Aorta (tissue), 5 donors: ENCODE data around the gene B4GALT2. TPM values are rescaled to one million over a fixed set of nuclear protein-coding genes. Genes with fewer than 3 reads are reported as not detected.

Source experiments
- ATAC-seq: fragments of 200-7000 bp; cut with Tn5 transposase; one replicate; pipeline ENCODE4 v1.9.1; 2022; ENCODE audit warnings: moderate library complexity; ENCODE audit not compliant: low FRiP score
- DNase-seq, 2 donors: peaks; one replicate each; pipeline ENCODE4 v3.0.0-alpha.2; 2020
- H3K27ac ChIP-seq, 2 donors: one replicate each; pipeline ENCODE4 v1.5.1; 2013; ENCODE audit warnings: low read length in 2 of 2, mild to moderate bottlenecking in 2 of 2, moderate library complexity in 2 of 2, control low read depth in 1 of 2, inconsistent platforms in 1 of 2, low read depth in 1 of 2
- H3K27me3 ChIP-seq, 2 donors: one replicate each; pipeline ENCODE4 v1.6.1; 2013; ENCODE audit warnings: control low read depth in 1 of 2, low read length in 1 of 2, mild to moderate bottlenecking in 1 of 2, moderate library complexity in 1 of 2; ENCODE audit not compliant: insufficient read depth in 2 of 2, control insufficient read depth in 1 of 2
- H3K36me3 ChIP-seq, 2 donors: one replicate each; pipeline ENCODE4 v1.6.1; 2013; ENCODE audit warnings: control low read depth in 1 of 2, low read length in 1 of 2, mild to moderate bottlenecking in 1 of 2; ENCODE audit not compliant: insufficient read depth in 2 of 2, control insufficient read depth in 1 of 2
- H3K4me1 ChIP-seq, 2 donors: one replicate each; pipeline ENCODE4 v1.6.1; 2013; ENCODE audit warnings: low read length in 2 of 2, control low read depth in 1 of 2, mild to moderate bottlenecking in 1 of 2, moderate library complexity in 1 of 2; ENCODE audit not compliant: insufficient read depth in 2 of 2, control insufficient read depth in 1 of 2
- H3K4me3 ChIP-seq, 2 donors: one replicate each; pipeline ENCODE4 v1.5.1; 2013; ENCODE audit warnings: low read length in 2 of 2, control low read depth in 1 of 2, mild to moderate bottlenecking in 1 of 2
- H3K9me3 ChIP-seq: one replicate; pipeline ENCODE4 v1.6.1; 2013; ENCODE audit warnings: mild to moderate bottlenecking, low read length; ENCODE audit not compliant: control insufficient read depth
- WGBS, 2 donors: extraction: QIAGEN DNeasy Blood & Tissue Kit; methylation state at CpG; one replicate each; pipeline ENCODE4 v1.1.7; 2013; 5-methylcytosine and 5-hydroxymethylcytosine counted together
- intact Hi-C, 2 donors: fragments of 100-400 bp; cut with DNase I; formaldehyde crosslinking; loops; one replicate each; pipeline versions ENCODE4 v1.14.2 to v1.15.0; 2022
- polyA plus RNA-seq, 2 donors: library from polyadenylated mRNA; stranded (reverse); fragments of 200-250 nt; gene quantifications; one replicate each; pipeline ENCODE4 v1.2.3, GENCODE V29; 2013
- total RNA-seq, 2 donors: library from RNA; stranded (reverse); fragmentation: NEBNext Ultra II Directional; extraction: Animal tissue kit (Norgen Biotek cat#: 25700); gene quantifications; one replicate each; pipeline ENCODE4 v1.2.1, GENCODE V29; 2021
- donor health status: healthy with polysubstance abuse.
- donor health status: Bipolar disorder and iron deficiency.
- donor health status: DM: no; HTN: no; CAD: no.
- donor health status: DM: no; HTN: no; CAD: no.
- donor health status: DM: yes; HTN: yes; CAD: no.

Gene B4GALT2
- total and polyA plus RNA-seq, 4 donors: 31.8 to 40.2 (median 33.5) TPM

DNA sequence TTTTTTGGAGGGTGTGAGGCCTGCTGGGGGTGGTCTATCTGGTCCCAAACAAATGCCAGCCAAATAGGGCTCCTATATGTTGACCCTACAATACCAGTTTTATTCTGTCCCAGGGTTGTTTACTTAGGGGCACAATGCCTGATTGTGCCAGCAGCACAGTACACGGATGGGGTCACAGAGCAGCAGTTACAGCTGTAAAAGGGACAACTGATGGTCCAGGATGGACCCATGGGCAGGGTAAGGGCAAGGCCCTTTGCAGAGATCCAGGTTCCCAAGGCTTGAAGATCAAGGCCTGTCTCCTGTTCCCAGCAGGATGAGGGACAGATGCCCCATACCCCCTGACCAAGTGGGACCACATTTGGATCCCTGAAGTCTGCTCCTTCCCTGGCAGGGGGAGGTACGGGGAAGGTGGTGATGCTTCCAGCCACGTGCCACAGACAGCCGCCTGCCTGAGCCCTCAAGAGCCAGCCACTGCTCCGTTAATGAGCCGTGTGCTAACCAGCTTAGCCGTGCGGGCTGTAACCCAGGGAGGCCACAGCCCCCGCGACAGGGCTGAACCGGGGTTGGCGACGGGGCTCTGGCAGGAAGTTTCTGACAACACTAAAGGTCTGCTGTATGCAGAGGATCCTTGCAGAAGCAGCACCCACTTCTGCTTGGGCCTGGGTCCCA, 34.1 kb downstream of the B4GALT2 start:
- H3K4me1 ChIP-seq: no peaks in the 10 kb centered on the region
- no peak for DNase-seq
- no peaks in the 10 kb centered on the region for H3K36me3 ChIP-seq
- no peak for ATAC-seq
- no peak overlapping the region for H3K4me3 ChIP-seq
- WGBS, 2 donors: 29 to 39% methylated on average over 13 of the region's 13 CpGs
- H3K27ac ChIP-seq: no peak overlapping the region
- no peaks in the 10 kb centered on the region for H3K27me3 ChIP-seq
- no peaks in the 10 kb centered on the region for H3K9me3 ChIP-seq
- intact Hi-C loops: loop anchor here in 1 of 2 donors (10.0 kb wide), 1 partner anchor 212 kb away; no protein-coding TSS in a partner anchor

- no peak for DNase-seq
- Histone ChIP-seq H3K4me1 (no peaks in the 10 kb centered on the region), H3K27ac (no peak overlapping the region), H3K9me3 (no peaks in the 10 kb centered on the region), H3K4me3 (no peak overlapping the region), H3K36me3 (no peaks in the 10 kb centered on the region), H3K27me3 (no peaks in the 10 kb centered on the region)
- ATAC-seq: no peak
- WGBS, 2 donors: 9 to 11% methylated on average over 5 of the region's 5 CpGs
- intact Hi-C loops: loop anchor here in 1 of 2 donors (10.0 kb wide), 1 partner anchor 211 kb away; no protein-coding TSS in a partner anchor
These were observed 34.9 kb downstream of the B4GALT2 start for GRCh38 chr1:44013949-44014348.

DNA sequence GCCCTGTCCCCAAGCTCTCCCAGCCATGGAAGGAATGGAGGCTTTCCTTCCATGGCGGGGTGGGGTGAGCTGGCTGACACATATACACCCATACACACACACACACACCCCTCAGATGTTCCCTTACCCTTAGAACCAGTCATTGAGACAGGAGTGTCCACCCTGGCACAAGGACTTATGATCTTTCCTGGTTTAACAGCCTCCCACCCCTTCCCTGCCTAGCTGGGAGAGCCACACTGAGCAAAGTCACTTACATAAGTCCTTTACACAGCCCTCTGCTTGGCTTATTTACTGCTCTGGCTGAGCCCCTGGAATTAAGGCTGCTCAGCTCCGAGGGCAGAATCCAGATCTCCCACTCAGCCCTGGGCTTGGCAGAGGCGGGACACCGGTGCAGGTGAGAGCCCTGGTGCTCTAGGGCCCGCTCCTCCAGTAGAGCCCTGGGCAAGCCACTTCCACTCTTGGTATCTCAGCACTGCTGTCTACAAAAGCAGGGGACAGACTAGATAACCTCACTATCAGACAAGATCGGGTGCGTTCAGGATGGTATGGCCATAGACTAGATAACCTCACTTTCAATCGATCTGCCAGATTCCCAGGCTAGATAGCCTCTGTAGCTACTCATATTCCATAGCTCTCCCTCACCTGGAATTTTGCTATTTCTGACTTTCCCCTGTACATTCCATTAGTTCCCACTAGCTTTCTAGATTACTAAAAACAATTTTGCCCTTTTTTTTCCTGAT, 35.5 kb downstream of the B4GALT2 start:
- no peaks in the 10 kb centered on the region for H3K4me1 ChIP-seq
- ATAC-seq (peak; percentile 2), DNase-seq (no peak)
- intact Hi-C loops: loop anchor here in 1 of 2 donors (10.0 kb wide), 1 partner anchor 210 kb away; no protein-coding TSS in a partner anchor
- no peak overlapping the region for H3K4me3 ChIP-seq
- H3K9me3 ChIP-seq: no peaks in the 10 kb centered on the region
- 34 to 36% methylated on average over 8 of the region's 8 CpGs for WGBS, 2 donors
- no peak overlapping the region for H3K27ac ChIP-seq
- H3K27me3 ChIP-seq: no peaks in the 10 kb centered on the region
- no peaks in the 10 kb centered on the region for H3K36me3 ChIP-seq

- intact Hi-C loops: loop anchor here in 1 of 2 donors (10.0 kb wide), 1 partner anchor 210 kb away; no protein-coding TSS in a partner anchor
- ATAC-seq: peak; percentile 66
- 2 to 6% methylated on average over 3 of the region's 3 CpGs for WGBS, 2 donors
- DNase-seq: peak; percentile 76 to 80
- Histone ChIP-seq H3K4me3 (no peak overlapping the region), H3K27ac (peak overlapping the region in 1 of 2 donors; percentile 8), H3K4me1 (no peaks in the 10 kb centered on the region), H3K9me3 (no peaks in the 10 kb centered on the region), H3K27me3 (no peaks in the 10 kb centered on the region), H3K36me3 (no peaks in the 10 kb centered on the region)
These were observed 36.2 kb downstream of the B4GALT2 start for GRCh38 chr1:44015206-44015605.

- WGBS, 2 donors: 57 to 60% methylated on average over 20 of the region's 20 CpGs
- no peaks in the 10 kb centered on the region for H3K27me3 ChIP-seq
- no peak overlapping the region for H3K4me3 ChIP-seq
- H3K9me3 ChIP-seq: no peaks in the 10 kb centered on the region
- DNase-seq: no peak
- intact Hi-C loops: loop anchor here in 1 of 2 donors (10.0 kb wide), 1 partner anchor 209 kb away; no protein-coding TSS in a partner anchor
- H3K4me1 ChIP-seq: no peaks in the 10 kb centered on the region
- H3K36me3 ChIP-seq: no peaks in the 10 kb centered on the region
- no peak overlapping the region for H3K27ac ChIP-seq
- ATAC-seq: no peak
These were observed 37.3 kb downstream of the B4GALT2 start for GRCh38 chr1:44016041-44016889.

DNA sequence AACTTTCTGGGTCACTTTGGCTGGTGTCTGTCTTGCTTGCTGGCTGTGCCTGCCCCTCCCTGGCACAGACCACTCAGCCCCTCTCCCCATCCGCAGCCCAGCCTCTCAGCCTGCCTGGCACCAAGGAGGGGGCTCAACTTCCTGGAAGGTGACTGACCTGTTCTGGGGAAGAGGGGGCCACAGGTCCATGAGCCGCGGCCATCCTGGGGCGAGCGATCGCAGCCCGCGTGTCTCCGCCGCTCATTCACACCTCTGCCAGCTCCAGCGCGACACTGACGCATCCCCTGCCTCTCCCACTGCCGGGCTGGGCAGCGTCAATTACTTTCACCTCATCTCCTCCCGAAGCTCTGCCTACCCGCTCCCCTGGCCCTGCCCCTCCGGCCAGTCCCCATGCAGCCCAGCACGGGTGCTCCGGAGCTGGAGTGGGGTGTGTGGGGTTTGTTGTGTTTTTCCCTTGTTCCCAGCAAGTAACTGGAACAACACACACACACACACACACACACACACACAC, 37.9 kb downstream of the B4GALT2 start:
- Histone ChIP-seq H3K4me1 (no peaks in the 10 kb centered on the region), H3K27me3 (no peaks in the 10 kb centered on the region), H3K4me3 (no peak overlapping the region), H3K9me3 (no peaks in the 10 kb centered on the region), H3K27ac (no peak overlapping the region), H3K36me3 (no peaks in the 10 kb centered on the region)
- no peak for DNase-seq
- WGBS, 2 donors: 93 to 94% methylated on average over 19 to 20 of the region's 20 CpGs
- ATAC-seq: no peak
- intact Hi-C loops: loop anchor here in 1 of 2 donors (10.0 kb wide), 1 partner anchor 208 kb away; no protein-coding TSS in a partner anchor

DNA sequence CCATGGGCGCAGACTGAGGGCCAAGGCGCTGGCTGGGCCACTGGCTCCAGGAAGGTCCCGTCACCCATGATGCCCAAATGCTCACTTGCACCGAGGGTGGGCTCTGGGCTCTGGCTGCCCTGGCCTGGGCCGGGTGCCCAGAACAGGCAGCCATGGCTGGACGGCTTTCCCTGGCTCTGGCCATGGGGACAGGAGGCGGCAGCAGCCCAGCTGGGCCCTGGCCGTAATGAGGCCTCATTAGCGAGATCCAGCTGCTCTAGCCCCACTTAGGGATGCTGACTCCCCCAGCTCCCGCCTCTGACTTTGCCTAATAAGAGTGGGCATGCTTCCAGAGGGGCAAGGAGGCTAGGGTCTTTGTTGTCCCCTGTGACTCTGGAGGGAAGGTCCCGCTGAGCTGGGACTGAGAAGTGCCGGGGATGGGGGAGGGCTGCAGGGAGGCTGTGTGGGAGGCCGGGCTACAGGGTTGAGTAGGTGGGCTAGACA, 40.5 kb downstream of the B4GALT2 start:
- H3K4me1 ChIP-seq: no peaks in the 10 kb centered on the region
- DNase-seq: no peak
- H3K4me3 ChIP-seq: no peak overlapping the region
- 34 to 38% methylated on average over 13 of the region's 13 CpGs for WGBS, 2 donors
- no peaks in the 10 kb centered on the region for H3K9me3 ChIP-seq
- H3K27me3 ChIP-seq: no peaks in the 10 kb centered on the region
- no peak for ATAC-seq
- intact Hi-C loops: loop anchor here in 1 of 2 donors (10.0 kb wide), 1 partner anchor 205 kb away; no protein-coding TSS in a partner anchor
- H3K27ac ChIP-seq: no peak overlapping the region
- peaks cover 0 to 1% of the 10 kb centered on the region in 2 donors for H3K36me3 ChIP-seq

- 69 to 72% methylated on average over 6 of the region's 6 CpGs for WGBS, 2 donors
- no peaks in the 10 kb centered on the region for H3K9me3 ChIP-seq
- H3K36me3 ChIP-seq: peaks cover 0 to 1% of the 10 kb centered on the region in 2 donors
- no peaks in the 10 kb centered on the region for H3K27me3 ChIP-seq
- H3K4me1 ChIP-seq: no peaks in the 10 kb centered on the region
- intact Hi-C loops: no loop called here
- no peak overlapping the region for H3K4me3 ChIP-seq
- no peak overlapping the region for H3K27ac ChIP-seq
- no peak for ATAC-seq
- no peak for DNase-seq
These were observed 41.5 kb downstream of the B4GALT2 start for GRCh38 chr1:44020464-44020863.
